Peyer's patch (tissue), 4 donors: ENCODE results near the gene C1orf122.

Experiments
- POLR2A ChIP-seq, 2 donors: fragments of 450-650 bp; IDR thresholded peaks; one replicate each; pipeline ENCODE4 v1.5.1; 2017; ENCODE audit warnings: antibody characterized with exemption in 2 of 2, mild to moderate bottlenecking in 2 of 2, moderate library complexity in 2 of 2
- TF ChIP-seq, protein P1 (sequence below), 6 experiments: fragments of 450-650 bp in 4 of 6; fragments of 200-600 bp in 2 of 6; sonication (generic) in 1 of 6; IDR thresholded peaks; one replicate each; pipeline ENCODE4 v1.5.1; 2017 to 2019; ENCODE audit warnings: antibody characterized with exemption in 6 of 6, mild to moderate bottlenecking in 3 of 6, moderate library complexity in 1 of 6

DNA sequence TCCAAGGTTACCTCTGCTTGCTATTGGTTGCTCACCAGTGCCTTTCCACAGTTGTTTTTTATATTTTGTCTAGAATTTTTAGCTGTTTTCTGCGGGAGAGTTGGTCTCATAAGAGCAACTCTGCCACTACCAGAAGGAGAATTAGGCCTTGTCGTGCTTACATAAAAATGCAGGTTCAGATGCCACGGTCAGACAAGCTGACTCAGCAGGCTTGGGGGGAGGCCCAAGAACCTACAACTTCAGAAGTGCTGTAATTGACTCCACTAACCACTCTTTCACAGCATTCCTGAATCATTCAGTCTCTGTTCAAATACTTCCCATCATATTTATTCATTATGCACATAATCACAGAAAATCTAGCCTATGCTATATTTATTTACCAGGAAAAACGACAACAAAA is 23.5 kb downstream of the C1orf122 start:
- TF ChIP-seq POLR2A (IDR thresholded peaks at IDR 0.05) = no peak
- TF ChIP-seq, protein P1, sequence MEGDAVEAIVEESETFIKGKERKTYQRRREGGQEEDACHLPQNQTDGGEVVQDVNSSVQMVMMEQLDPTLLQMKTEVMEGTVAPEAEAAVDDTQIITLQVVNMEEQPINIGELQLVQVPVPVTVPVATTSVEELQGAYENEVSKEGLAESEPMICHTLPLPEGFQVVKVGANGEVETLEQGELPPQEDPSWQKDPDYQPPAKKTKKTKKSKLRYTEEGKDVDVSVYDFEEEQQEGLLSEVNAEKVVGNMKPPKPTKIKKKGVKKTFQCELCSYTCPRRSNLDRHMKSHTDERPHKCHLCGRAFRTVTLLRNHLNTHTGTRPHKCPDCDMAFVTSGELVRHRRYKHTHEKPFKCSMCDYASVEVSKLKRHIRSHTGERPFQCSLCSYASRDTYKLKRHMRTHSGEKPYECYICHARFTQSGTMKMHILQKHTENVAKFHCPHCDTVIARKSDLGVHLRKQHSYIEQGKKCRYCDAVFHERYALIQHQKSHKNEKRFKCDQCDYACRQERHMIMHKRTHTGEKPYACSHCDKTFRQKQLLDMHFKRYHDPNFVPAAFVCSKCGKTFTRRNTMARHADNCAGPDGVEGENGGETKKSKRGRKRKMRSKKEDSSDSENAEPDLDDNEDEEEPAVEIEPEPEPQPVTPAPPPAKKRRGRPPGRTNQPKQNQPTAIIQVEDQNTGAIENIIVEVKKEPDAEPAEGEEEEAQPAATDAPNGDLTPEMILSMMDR (IDR thresholded peaks at IDR 0.05) = no peak
